ENCODE measurements around the gene PLCB2. TPM values are rescaled to one million over a fixed set of nuclear protein-coding genes. Genes with fewer than 3 reads are reported as not detected.

PLCB2 gene
- total RNA-seq, 5 donors from 2014 or later (not counting 1 experiment from before 2014, with no cell fraction given): 242 to 293 (median 245) TPM

DNA sequence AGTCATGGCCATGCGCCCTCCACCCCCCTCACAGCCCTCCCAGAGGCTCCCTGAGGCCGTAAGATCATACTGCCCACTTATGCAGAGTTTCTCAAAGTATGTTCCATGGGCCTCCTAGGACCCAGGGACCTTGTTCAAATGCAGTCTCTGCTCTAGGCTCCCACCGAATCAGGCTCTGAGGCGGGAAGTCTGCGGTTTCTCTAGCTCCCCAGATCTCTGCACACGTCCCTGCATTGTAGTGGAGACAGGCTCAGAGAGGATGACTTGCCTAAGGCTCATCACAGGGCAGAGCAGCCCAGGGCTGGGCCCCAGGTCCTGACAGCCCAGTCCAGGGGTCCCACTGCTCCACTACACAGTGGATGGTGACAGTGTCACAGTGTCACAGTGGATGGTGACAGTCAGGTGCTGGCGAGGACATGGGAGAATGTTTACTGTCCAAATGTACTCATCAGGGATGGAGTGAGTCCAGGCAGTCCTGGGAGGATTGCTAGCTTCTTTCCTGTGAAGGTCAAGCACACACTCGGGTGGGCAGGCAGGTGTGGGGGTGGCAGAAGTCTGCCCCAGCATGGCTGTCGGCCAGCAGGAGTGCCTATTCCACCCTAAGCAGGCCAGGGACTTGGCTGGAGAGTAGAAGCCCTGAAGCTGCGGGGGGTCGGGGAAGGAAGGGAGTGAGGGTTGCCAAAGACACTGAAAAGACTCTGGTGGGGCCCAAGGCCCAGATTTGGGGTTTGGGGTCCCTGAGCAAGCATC is 37.3 kb downstream of the PLCB2 start:
- Mint-ChIP-seq H3K27ac (no peak overlapping the region), H3K9me3 (no peaks in the 10 kb centered on the region), H3K4me3 (no peak overlapping the region), H3K27me3 (peaks cover 0 to 3% of the 10 kb centered on the region in 2 donors), H3K36me3 (no peaks in the 10 kb centered on the region), H3K4me1 (no peaks in the 10 kb centered on the region)
- H3K4me1 ChIP-seq (ENCODE audit: control insufficient read depth in 1 of 2, extremely low read depth in 1 of 2, insufficient read depth in 2 of 2, low read length in 2 of 2): peaks cover 0 to 7% of the 10 kb centered on the region in 2 experiments
- H3K27me3 ChIP-seq (replicated peaks in 1 of 2; ENCODE audit: control insufficient read depth in 2 of 2, extremely low read depth in 1 of 2, insufficient read depth in 2 of 2, low read length in 1 of 2): peaks cover 0 to 12% of the 10 kb centered on the region in 2 experiments
- no peak overlapping the region for H3K4me3 ChIP-seq (ENCODE audit: control insufficient read depth in 1 of 2, extremely low read depth in 1 of 2, low read length in 1 of 2)
- ChIA-PET POLR2A (no interaction called here), CTCF (interaction anchor here in 1 of 2 donors (0.6 to 1.3 kb wide), 2 partner anchors 53 to 1704 kb away, joined by 3 to 4 read pairs; no protein-coding TSS in a partner anchor)
- H3K36me3 ChIP-seq (ENCODE audit: control insufficient read depth in 2 of 2, extremely low read depth in 1 of 2, insufficient read depth in 1 of 2, low read length in 1 of 2): no peaks in the 10 kb centered on the region
- DNase-seq (no peak), ATAC-seq (replicated peaks in 1 of 4) (peak in 2 of 4 experiments; percentile 17 to 38)
- H3K27ac ChIP-seq (ENCODE audit: low read length): no peak overlapping the region
- H3K9me3 ChIP-seq: no peaks in the 10 kb centered on the region
- 73% methylated on average over 11 of the region's 11 CpGs for WGBS (ENCODE audit: insufficient coverage)

DNA sequence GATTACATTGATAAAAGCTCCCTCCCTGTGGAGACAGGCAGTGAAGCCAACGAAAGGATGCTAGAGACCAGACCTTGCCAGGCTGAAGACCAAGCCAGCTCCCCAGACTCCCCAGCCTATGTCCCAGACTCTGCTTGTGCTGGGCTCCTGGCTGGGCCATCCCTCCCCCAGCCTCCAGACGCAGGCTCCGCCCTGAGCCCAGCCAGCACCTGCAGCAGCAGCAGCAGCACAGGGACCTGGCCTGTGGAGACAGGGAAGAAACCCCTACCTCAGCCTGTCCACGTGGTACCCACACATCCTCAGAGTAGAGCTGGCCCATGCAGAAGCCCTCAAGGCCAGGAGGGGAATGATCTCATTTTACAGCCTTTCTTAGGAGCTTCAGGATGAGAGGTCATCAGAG is 38.1 kb downstream of the PLCB2 start:
- Mint-ChIP-seq H3K4me3 (no peak overlapping the region), H3K27me3 (peaks cover 0 to 1% of the 10 kb centered on the region in 2 donors), H3K36me3 (no peaks in the 10 kb centered on the region), H3K27ac (no peak overlapping the region), H3K4me1 (no peaks in the 10 kb centered on the region), H3K9me3 (no peaks in the 10 kb centered on the region)
- DNase-seq (no peak), ATAC-seq (replicated peaks in 1 of 4) (no peak)
- H3K27ac ChIP-seq (ENCODE audit: low read length): no peak overlapping the region
- H3K27me3 ChIP-seq (replicated peaks in 1 of 2; ENCODE audit: control insufficient read depth in 2 of 2, extremely low read depth in 1 of 2, insufficient read depth in 2 of 2, low read length in 1 of 2): peaks cover 0 to 14% of the 10 kb centered on the region in 2 experiments
- H3K4me3 ChIP-seq (ENCODE audit: control insufficient read depth in 1 of 2, extremely low read depth in 1 of 2, low read length in 1 of 2): no peak overlapping the region
- H3K36me3 ChIP-seq (ENCODE audit: control insufficient read depth in 2 of 2, extremely low read depth in 1 of 2, insufficient read depth in 1 of 2, low read length in 1 of 2): no peaks in the 10 kb centered on the region
- POLR2A ChIA-PET: interaction anchor here in 1 of 2 donors (0.6 kb wide), 1 partner anchor 247 kb away, joined by 3 read pairs; no protein-coding TSS in a partner anchor
- 86% methylated on average over 3 of the region's 4 CpGs for WGBS (ENCODE audit: insufficient coverage)
- H3K9me3 ChIP-seq: no peaks in the 10 kb centered on the region
- CTCF ChIA-PET: interaction anchor here in 1 of 2 donors (0.6 kb wide), 1 partner anchor 1705 kb away, joined by 3 read pairs; no protein-coding TSS in a partner anchor
- H3K4me1 ChIP-seq (ENCODE audit: control insufficient read depth in 1 of 2, extremely low read depth in 1 of 2, insufficient read depth in 2 of 2, low read length in 2 of 2): peaks cover 0 to 4% of the 10 kb centered on the region in 2 experiments

DNA sequence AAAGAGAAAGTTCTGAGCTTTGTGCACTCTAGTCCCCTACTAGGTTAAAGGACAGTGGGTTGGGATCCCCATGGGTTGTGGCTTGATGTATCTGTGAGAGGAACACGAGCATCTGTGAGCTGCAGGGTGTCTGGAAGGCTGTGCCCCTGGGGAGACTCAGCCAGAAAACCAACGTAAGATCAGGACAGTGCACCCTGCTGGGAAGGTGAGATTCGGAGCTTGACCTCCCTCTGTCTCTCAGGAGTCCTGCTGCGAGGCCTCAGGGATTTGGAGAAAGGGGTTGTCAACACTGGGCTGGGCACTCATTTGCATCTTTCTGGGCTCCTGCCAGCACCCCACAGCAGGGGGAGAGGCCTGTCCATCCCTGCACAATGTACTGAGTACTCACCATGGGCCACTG is 40.1 kb downstream of the PLCB2 start:
- no peaks in the 10 kb centered on the region for H3K4me1 ChIP-seq (ENCODE audit: control insufficient read depth in 1 of 2, extremely low read depth in 1 of 2, insufficient read depth in 2 of 2, low read length in 2 of 2)
- H3K36me3 Mint-ChIP-seq: no peaks in the 10 kb centered on the region

DNA sequence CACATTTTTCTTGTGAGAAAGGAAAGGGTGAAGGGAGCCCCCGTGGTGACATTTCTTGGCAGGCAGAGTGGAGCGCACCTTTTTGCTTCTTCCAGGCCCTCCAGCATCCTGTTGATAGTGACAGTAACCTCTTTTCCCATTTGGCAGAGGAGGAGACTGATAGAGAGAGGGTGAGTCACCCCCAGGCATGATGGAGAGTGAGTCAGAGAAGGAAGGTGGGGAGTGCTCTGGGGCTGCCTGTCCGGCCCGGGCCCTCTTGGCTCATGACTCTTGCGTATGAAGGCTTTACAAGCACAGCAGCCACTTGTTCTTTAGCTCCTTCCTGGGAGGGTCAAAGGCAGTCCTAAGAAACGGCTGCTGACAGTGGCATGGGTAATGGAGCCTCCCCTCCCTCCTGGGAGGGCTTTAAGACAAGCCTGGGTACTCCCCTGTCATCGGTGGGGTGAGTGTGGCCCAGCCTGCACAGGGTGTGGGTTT is 40.9 kb downstream of the PLCB2 start:
- no peaks in the 10 kb centered on the region for H3K36me3 Mint-ChIP-seq
- H3K27ac ChIP-seq (ENCODE audit: low read length): no peak overlapping the region
- H3K9me3 ChIP-seq: no peaks in the 10 kb centered on the region
- WGBS (ENCODE audit: insufficient coverage): 100% methylated on average over 1 of the region's 7 CpGs
- no peak for DNase-seq
- H3K4me1 Mint-ChIP-seq: no peaks in the 10 kb centered on the region
- ATAC-seq (replicated peaks in 1 of 4): no peak
- H3K27ac Mint-ChIP-seq: no peak overlapping the region
- H3K27me3 ChIP-seq (replicated peaks in 1 of 2; ENCODE audit: control insufficient read depth in 2 of 2, extremely low read depth in 1 of 2, insufficient read depth in 2 of 2, low read length in 1 of 2): peaks cover 0 to 9% of the 10 kb centered on the region in 2 experiments
- H3K4me3 ChIP-seq (ENCODE audit: control insufficient read depth in 1 of 2, extremely low read depth in 1 of 2, low read length in 1 of 2): no peak overlapping the region
- H3K9me3 Mint-ChIP-seq: no peaks in the 10 kb centered on the region
- POLR2A ChIA-PET: no interaction called here
- CTCF ChIA-PET: no interaction called here
- H3K27me3 Mint-ChIP-seq: peaks cover 0 to 3% of the 10 kb centered on the region in 2 donors
- H3K36me3 ChIP-seq (ENCODE audit: control insufficient read depth in 2 of 2, extremely low read depth in 1 of 2, insufficient read depth in 1 of 2, low read length in 1 of 2): no peaks in the 10 kb centered on the region
- no peaks in the 10 kb centered on the region for H3K4me1 ChIP-seq (ENCODE audit: control insufficient read depth in 1 of 2, extremely low read depth in 1 of 2, insufficient read depth in 2 of 2, low read length in 2 of 2)
- no peak overlapping the region for H3K4me3 Mint-ChIP-seq

More for the DNA sequence above, 40.1 kb downstream of the PLCB2 start:
- Histone ChIP-seq H3K27ac (ENCODE audit: low read length) (no peak overlapping the region), H3K27me3 (replicated peaks in 1 of 2; ENCODE audit: control insufficient read depth in 2 of 2, extremely low read depth in 1 of 2, insufficient read depth in 2 of 2, low read length in 1 of 2) (peaks cover 0 to 8% of the 10 kb centered on the region in 2 experiments), H3K4me3 (ENCODE audit: control insufficient read depth in 1 of 2, extremely low read depth in 1 of 2, low read length in 1 of 2) (no peak overlapping the region), H3K36me3 (ENCODE audit: control insufficient read depth in 2 of 2, extremely low read depth in 1 of 2, insufficient read depth in 1 of 2, low read length in 1 of 2) (no peaks in the 10 kb centered on the region), H3K9me3 (no peaks in the 10 kb centered on the region)
- Mint-ChIP-seq H3K4me1 (no peaks in the 10 kb centered on the region), H3K4me3 (no peak overlapping the region), H3K27me3 (peaks cover 0 to 3% of the 10 kb centered on the region in 2 donors), H3K9me3 (no peaks in the 10 kb centered on the region), H3K27ac (no peak overlapping the region)
- POLR2A ChIA-PET: no interaction called here
- no peak for DNase-seq
- CTCF ChIA-PET: interaction anchor here in 1 of 2 donors (0.6 kb wide), 1 partner anchor 285 kb away, joined by 5 read pairs; no protein-coding TSS in a partner anchor
- 54% methylated on average over 2 of the region's 4 CpGs for WGBS (ENCODE audit: insufficient coverage)
- ATAC-seq (replicated peaks in 1 of 4): no peak

DNA sequence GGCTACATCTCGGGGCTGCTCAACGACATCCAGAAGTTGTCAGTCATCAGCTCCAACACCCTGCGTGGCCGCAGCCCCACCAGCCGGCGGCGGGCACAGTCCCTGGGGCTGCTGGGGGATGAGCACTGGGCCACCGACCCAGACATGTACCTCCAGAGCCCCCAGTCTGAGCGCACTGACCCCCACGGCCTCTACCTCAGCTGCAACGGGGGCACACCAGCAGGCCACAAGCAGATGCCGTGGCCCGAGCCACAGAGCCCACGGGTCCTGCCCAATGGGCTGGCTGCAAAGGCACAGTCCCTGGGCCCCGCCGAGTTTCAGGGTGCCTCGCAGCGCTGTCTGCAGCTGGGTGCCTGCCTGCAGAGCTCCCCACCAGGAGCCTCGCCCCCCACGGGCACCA is 41.9 kb downstream of the PLCB2 start:
- no peaks in the 10 kb centered on the region for H3K9me3 ChIP-seq
- ChIA-PET CTCF (no interaction called here), POLR2A (no interaction called here)
- no peaks in the 10 kb centered on the region for H3K36me3 ChIP-seq (ENCODE audit: control insufficient read depth in 2 of 2, extremely low read depth in 1 of 2, insufficient read depth in 1 of 2, low read length in 1 of 2)
- 86% methylated on average over 20 of the region's 20 CpGs for WGBS (ENCODE audit: insufficient coverage)
- Mint-ChIP-seq H3K36me3 (no peaks in the 10 kb centered on the region), H3K27me3 (peaks cover 0 to 3% of the 10 kb centered on the region in 2 donors), H3K27ac (no peak overlapping the region), H3K9me3 (no peaks in the 10 kb centered on the region), H3K4me3 (no peak overlapping the region), H3K4me1 (no peaks in the 10 kb centered on the region)
- no peaks in the 10 kb centered on the region for H3K4me1 ChIP-seq (ENCODE audit: control insufficient read depth in 1 of 2, extremely low read depth in 1 of 2, insufficient read depth in 2 of 2, low read length in 2 of 2)
- H3K27ac ChIP-seq (ENCODE audit: low read length): no peak overlapping the region
- DNase-seq (no peak), ATAC-seq (replicated peaks in 1 of 4) (no peak)
- no peak overlapping the region for H3K4me3 ChIP-seq (ENCODE audit: control insufficient read depth in 1 of 2, extremely low read depth in 1 of 2, low read length in 1 of 2)
- H3K27me3 ChIP-seq (replicated peaks in 1 of 2; ENCODE audit: control insufficient read depth in 2 of 2, extremely low read depth in 1 of 2, insufficient read depth in 2 of 2, low read length in 1 of 2): peaks cover 0 to 12% of the 10 kb centered on the region in 2 experiments

DNA sequence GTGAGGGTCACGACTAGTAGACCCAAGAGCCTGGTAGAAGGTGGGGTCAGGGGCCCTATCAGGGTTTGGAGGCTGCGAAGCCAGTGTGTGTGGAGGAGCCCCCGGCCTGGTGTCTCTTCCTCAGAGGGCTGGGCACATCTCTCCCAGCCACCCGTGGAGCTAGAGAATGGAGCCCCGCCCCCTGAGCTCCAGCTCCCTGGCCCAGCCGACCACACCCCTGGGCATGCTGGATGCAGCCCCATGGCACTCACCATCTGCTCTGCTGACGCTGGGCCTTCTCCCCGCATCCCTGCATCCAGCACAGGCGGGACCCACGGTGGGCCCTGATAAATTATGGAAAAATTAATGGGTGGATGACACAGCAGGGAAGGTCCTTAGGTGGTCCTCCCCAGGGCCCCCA is 42.4 kb downstream of the PLCB2 start:
- no peaks in the 10 kb centered on the region for H3K4me1 Mint-ChIP-seq
- POLR2A ChIA-PET: no interaction called here
- peaks cover 0 to 12% of the 10 kb centered on the region in 2 experiments for H3K27me3 ChIP-seq (replicated peaks in 1 of 2; ENCODE audit: control insufficient read depth in 2 of 2, extremely low read depth in 1 of 2, insufficient read depth in 2 of 2, low read length in 1 of 2)
- no peak overlapping the region for H3K4me3 ChIP-seq (ENCODE audit: control insufficient read depth in 1 of 2, extremely low read depth in 1 of 2, low read length in 1 of 2)
- no peaks in the 10 kb centered on the region for H3K9me3 Mint-ChIP-seq
- H3K4me3 Mint-ChIP-seq: no peak overlapping the region
- WGBS (ENCODE audit: insufficient coverage): 86% methylated on average over 2 of the region's 10 CpGs
- H3K4me1 ChIP-seq (ENCODE audit: control insufficient read depth in 1 of 2, extremely low read depth in 1 of 2, insufficient read depth in 2 of 2, low read length in 2 of 2): no peaks in the 10 kb centered on the region
- H3K27ac Mint-ChIP-seq: no peak overlapping the region
- CTCF ChIA-PET: no interaction called here
- peaks cover 0 to 3% of the 10 kb centered on the region in 2 donors for H3K27me3 Mint-ChIP-seq
- no peak overlapping the region for H3K27ac ChIP-seq (ENCODE audit: low read length)
- H3K36me3 Mint-ChIP-seq: no peaks in the 10 kb centered on the region
- no peak for DNase-seq
- no peaks in the 10 kb centered on the region for H3K9me3 ChIP-seq
- no peaks in the 10 kb centered on the region for H3K36me3 ChIP-seq (ENCODE audit: control insufficient read depth in 2 of 2, extremely low read depth in 1 of 2, insufficient read depth in 1 of 2, low read length in 1 of 2)
- ATAC-seq (replicated peaks in 1 of 4): no peak

All from T-cell (primary cell).